IMR-90 (cell line): ENCODE results near the gene EMC9. TPM values are rescaled to one million over a fixed set of nuclear protein-coding genes. Genes with fewer than 3 reads are reported as not detected.

Experiments
- ATAC-seq: fragments of 200-7000 bp; cut with Tn5 transposase; 2 replicates; pipeline ENCODE4 v1.9.1; 2020; ENCODE audit warnings: low read depth, mild to moderate bottlenecking, moderate library complexity
- BruUV-seq: library from RNA; stranded (reverse); fragments of 400-500 nt; replicated peaks from 2 replicates; lab custom pipeline; 2021; lab: Mats Ljungman, UMichigan
- CTCF ChIA-PET: fragments of 300-600 bp; formaldehyde crosslinking; extraction: SDS; loops from one replicate; lab custom pipeline; 2021; ENCODE audit warnings: antibody characterized with exemption; lab: Yijun Ruan, JAX
- POLR2A ChIA-PET: fragments of 300-600 bp; sonication (Branson Sonifier 250); formaldehyde crosslinking; loops from one replicate; lab custom pipeline; 2022; ENCODE audit warnings: antibody characterized with exemption; ENCODE audit not compliant: unreplicated experiment; lab: Charles Lee
- DNase-seq: peaks from one replicate; pipeline ENCODE4 v3.0.0; 2013
- H2AFZ ChIP-seq: replicated peaks from 2 replicates; pipeline ENCODE3; 2013; ENCODE audit warnings: low read length, mild to moderate bottlenecking; ENCODE audit not compliant: poor library complexity
- H2AK5ac ChIP-seq: 2 replicates; pipeline ENCODE4 v1.6.1; 2013; ENCODE audit warnings: low read depth, low read length, inconsistent platforms
- H2AK9ac ChIP-seq: replicated peaks from 2 replicates; pipeline ENCODE3; 2013; ENCODE audit warnings: mild to moderate bottlenecking, low read depth, low read length, moderate library complexity; ENCODE audit not compliant: poor library complexity
- H2BK120ac ChIP-seq: 2 replicates; pipeline ENCODE4 v1.6.1; 2013; ENCODE audit warnings: low read depth, low read length, inconsistent platforms
- H2BK15ac ChIP-seq: 3 replicates; pipeline ENCODE4 v1.6.1; 2013; ENCODE audit warnings: low read depth, low read length, inconsistent platforms
- H2BK20ac ChIP-seq: 2 replicates; pipeline ENCODE4 v1.6.1; 2013; ENCODE audit warnings: low read depth, mild to moderate bottlenecking, inconsistent platforms, low read length, moderate library complexity
- H2BK5ac ChIP-seq: 2 replicates; pipeline ENCODE4 v1.6.1; 2013; ENCODE audit warnings: mild to moderate bottlenecking, low read depth, low read length, inconsistent platforms; ENCODE audit not compliant: poor library complexity, severe bottlenecking
- H3K14ac ChIP-seq: replicated peaks from 2 replicates; pipeline ENCODE4 v1.6.1; 2013; ENCODE audit warnings: low read depth, low read length, inconsistent platforms
- H3K18ac ChIP-seq: 2 replicates; pipeline ENCODE4 v1.6.1; 2013; ENCODE audit warnings: low read depth, low read length, control low read depth
- H3K23ac ChIP-seq: 2 replicates; pipeline ENCODE4 v1.6.1; 2013; ENCODE audit warnings: low read depth, low read length, inconsistent platforms
- H3K27ac ChIP-seq: 2 replicates; pipeline ENCODE4 v1.5.1; 2013; ENCODE audit warnings: mild to moderate bottlenecking, control low read depth, low read length; ENCODE audit not compliant: insufficient read depth
- H3K27me3 ChIP-seq: 2 replicates; pipeline ENCODE4 v1.6.1; 2013; ENCODE audit warnings: low read length; ENCODE audit not compliant: control insufficient read depth, insufficient read depth
- H3K36me3 ChIP-seq: 2 replicates; pipeline ENCODE4 v1.6.1; 2013; ENCODE audit warnings: low read length, mixed read lengths; ENCODE audit not compliant: control insufficient read depth, insufficient read depth
- H3K4ac ChIP-seq: 2 replicates; pipeline ENCODE4 v1.6.1; 2013; ENCODE audit warnings: low read depth, low read length, inconsistent platforms
- H3K4me1 ChIP-seq: 2 replicates; pipeline ENCODE4 v1.6.1; 2013; ENCODE audit warnings: low read length, mixed read lengths; ENCODE audit not compliant: control insufficient read depth, insufficient read depth
- H3K4me2 ChIP-seq: 2 replicates; pipeline ENCODE4 v1.6.1; 2013; ENCODE audit warnings: low read depth, mild to moderate bottlenecking, control low read depth, low read length, moderate library complexity
- H3K4me3 ChIP-seq: 2 replicates; pipeline ENCODE4 v1.5.1; 2013; ENCODE audit warnings: low read depth, mild to moderate bottlenecking, control low read depth, low read length, moderate library complexity; ENCODE audit not compliant: insufficient read depth
- H3K56ac ChIP-seq: 2 replicates; pipeline ENCODE4 v1.6.1; 2013; ENCODE audit warnings: low read length, inconsistent platforms; ENCODE audit not compliant: insufficient read depth; ENCODE audit errors: extremely low read depth
- H3K79me1 ChIP-seq, 2 experiments: 2 replicates each; pipeline ENCODE4 v1.6.1; 2013; ENCODE audit warnings: low read length in 2 of 2, inconsistent platforms in 1 of 2, low read depth in 1 of 2
- H3K9ac ChIP-seq: 2 replicates; pipeline ENCODE4 v1.6.1; 2013; ENCODE audit warnings: low read depth, low read length, control low read depth
- H3K9me1 ChIP-seq: 2 replicates; pipeline ENCODE4 v1.6.1; 2013; ENCODE audit warnings: low read length, inconsistent platforms; ENCODE audit not compliant: insufficient read depth
- H3K9me3 ChIP-seq: 2 replicates; pipeline ENCODE4 v1.6.1; 2013; ENCODE audit warnings: low read length; ENCODE audit not compliant: control insufficient read depth, insufficient read depth
- H4K20me1 ChIP-seq: 2 replicates; pipeline ENCODE4 v1.6.1; 2013; ENCODE audit warnings: low read length, inconsistent platforms; ENCODE audit not compliant: insufficient read depth
- H4K5ac ChIP-seq: 2 replicates; pipeline ENCODE4 v1.6.1; 2013; ENCODE audit warnings: mild to moderate bottlenecking, low read depth, low read length, control low read depth
- H4K8ac ChIP-seq, 2 experiments: 2 replicates each; pipeline ENCODE4 v1.6.1; 2013; ENCODE audit warnings: low read depth in 2 of 2, low read length in 2 of 2, control low read depth in 1 of 2, inconsistent platforms in 1 of 2
- H4K91ac ChIP-seq: 2 replicates; pipeline ENCODE4 v1.6.1; 2013; ENCODE audit warnings: low read depth, low read length, inconsistent platforms; ENCODE audit not compliant: insufficient read depth
- BHLHE40 ChIP-seq: fragments of 150-350 bp; IDR thresholded peaks from 2 replicates; pipeline ENCODE4 v1.6.1; 2016; ENCODE audit warnings: mild to moderate bottlenecking, low read depth, low read length
- CEBPB ChIP-seq: IDR thresholded peaks from 2 replicates; pipeline ENCODE4 v1.6.1; 2012; ENCODE audit warnings: low read depth, low read length, improper control_type of control experiment
- CHD1 ChIP-seq: IDR thresholded peaks from 2 replicates; pipeline ENCODE4 v1.6.1; 2012; ENCODE audit warnings: low read depth, low read length, improper control_type of control experiment
- FOS ChIP-seq: fragments of 150-350 bp; IDR thresholded peaks from 2 replicates; pipeline ENCODE4 v1.6.1; 2016; ENCODE audit warnings: low read depth, low read length
- MAFK ChIP-seq: IDR thresholded peaks from 2 replicates; pipeline ENCODE4 v1.6.1; 2012; ENCODE audit warnings: low read depth, low read length, improper control_type of control experiment
- MAZ ChIP-seq: IDR thresholded peaks from 2 replicates; pipeline ENCODE4 v1.6.1; 2012; ENCODE audit warnings: low read depth, mild to moderate bottlenecking, low read length, improper control_type of control experiment, moderate library complexity, borderline replicate concordance
- MXI1 ChIP-seq: IDR thresholded peaks from 2 replicates; pipeline ENCODE4 v1.6.1; 2012; ENCODE audit warnings: low read depth, mild to moderate bottlenecking, low read length, moderate library complexity, borderline replicate concordance
- POLR2A ChIP-seq: IDR thresholded peaks from 2 replicates; pipeline ENCODE4 v1.6.1; 2012; ENCODE audit warnings: mild to moderate bottlenecking, low read depth, low read length
- RAD21 ChIP-seq: IDR thresholded peaks from 2 replicates; pipeline ENCODE4 v1.6.1; 2012; ENCODE audit warnings: low read length, improper control_type of control experiment
- RCOR1 ChIP-seq: IDR thresholded peaks from 2 replicates; pipeline ENCODE4 v1.6.1; 2012; ENCODE audit warnings: mild to moderate bottlenecking, low read length, improper control_type of control experiment; ENCODE audit not compliant: insufficient replicate concordance
- RFX5 ChIP-seq: IDR thresholded peaks from 2 replicates; pipeline ENCODE4 v1.8.0; 2012; ENCODE audit warnings: low read depth, mild to moderate bottlenecking, low read length, moderate library complexity
- SMC3 ChIP-seq: fragments of 150-350 bp; IDR thresholded peaks from 2 replicates; pipeline ENCODE4 v1.6.1; 2016; ENCODE audit warnings: low read depth, mild to moderate bottlenecking, antibody characterized with exemption, low read length, moderate library complexity
- WGBS, 2 experiments: methylation state at CpG; one replicate each; pipeline versions ENCODE4 v1.1.5 to v1.1.7; 2013; ENCODE audit warnings: missing lambda C conversion rate in 2 of 2; ENCODE audit not compliant: insufficient read length in 1 of 2; ENCODE audit errors: extremely low coverage in 2 of 2; 5-methylcytosine and 5-hydroxymethylcytosine counted together
- dilution Hi-C: fragments of 300-500 bp; cut with HindIII; formaldehyde crosslinking; loops from one replicate; pipeline ENCODE4 v1.14.3; 2018; ENCODE audit warnings: low sequenced_read_pairs; ENCODE audit not compliant: unreplicated experiment
- in situ Hi-C: fragments of 300-500 bp; cut with MboI; formaldehyde crosslinking; loops from 3 replicates; pipeline ENCODE4 v1.14.3; 2019; ENCODE audit warnings: low sequenced_read_pairs, inconsistent platforms, mixed read lengths
- intact Hi-C: fragments of 100-400 bp; cut with micrococcal nuclease; formaldehyde crosslinking; loops from 2 replicates; pipeline ENCODE4 v1.10.0; 2022
- polyA plus RNA-seq, 3 experiments: library from polyadenylated mRNA; depleted of rRNA; stranded (reverse); fragments of >200 nt; gene quantifications; 2 replicates each; pipeline ENCODE4 v1.2.3, GENCODE V29; 2012; ENCODE audit warnings: low replicate concordance in 1 of 3
- total RNA-seq: library from RNA; depleted of rRNA; stranded (reverse); fragments of >200 nt; gene quantifications from 2 replicates; pipeline ENCODE4 v1.2.3, GENCODE V29; 2012
- TF ChIP-seq, protein P1 (sequence below): fragments of 150-350 bp; IDR thresholded peaks from 2 replicates; pipeline ENCODE4 v1.6.1; 2016; ENCODE audit warnings: low read depth, mild to moderate bottlenecking, low read length, moderate library complexity, borderline replicate concordance
- TF ChIP-seq, protein P2 (sequence below): fragments of 150-350 bp; IDR thresholded peaks from 2 replicates; pipeline ENCODE4 v1.6.1; 2017; ENCODE audit warnings: mild to moderate bottlenecking, antibody characterized with exemption, low read length, low read depth
- TF ChIP-seq, protein P3 (sequence below): conservative IDR thresholded peaks from 2 replicates; pipeline ENCODE4 v1.5.1; 2012; ENCODE audit warnings: mild to moderate bottlenecking, low read depth, low read length, improper control_type of control experiment

The EMC9 gene
- total and polyA plus RNA-seq, 2 of the 4 experiments (the other 2 are of a cell fraction) = 15.1 to 19.2 TPM

GRCh38 chr14:24123424-24124417 lies 17.7 kb downstream of the EMC9 start:
- Histone ChIP-seq H3K4ac (no peak overlapping the region), H4K8ac (no peak overlapping the region), H2BK5ac (no peak overlapping the region), H3K4me3 (no peak overlapping the region), H3K9me1 (no peaks in the 10 kb centered on the region), H3K4me1 (no peaks in the 10 kb centered on the region), H3K36me3 (peaks cover 31% of the 10 kb centered on the region), H3K23ac (no peak overlapping the region), H2BK20ac (no peak overlapping the region), H4K91ac (no peak overlapping the region), H3K56ac (no peak overlapping the region), H2AK5ac (no peak overlapping the region), H3K14ac (no peak overlapping the region), H3K9me3 (no peaks in the 10 kb centered on the region), H3K18ac (no peak overlapping the region), H3K9ac (no peak overlapping the region), H3K27ac (no peak overlapping the region), H2BK120ac (no peak overlapping the region), H2AFZ (no peak overlapping the region), H3K79me1 (no peaks in the 10 kb centered on the region), H2AK9ac (no peak overlapping the region), H3K27me3 (no peaks in the 10 kb centered on the region), H2BK15ac (no peak overlapping the region), H4K5ac (no peak overlapping the region), H4K20me1 (no peaks in the 10 kb centered on the region), H3K4me2 (no peak overlapping the region)
- dilution Hi-C loops = no loop called here
- intact Hi-C loops = no loop called here
- no peak for DNase-seq
- POLR2A ChIA-PET = no interaction called here
- no TSS peak for BruUV-seq
- ATAC-seq = no peak
- WGBS, 2 experiments = no CpG with 5 or more reads among the region's 9 CpGs
- CTCF ChIA-PET = no interaction called here
- in situ Hi-C loops = no loop called here
- TF ChIP-seq MAZ (no peak), CEBPB (no peak), MXI1 (no peak), MAFK (no peak), RAD21 (no peak), FOS (no peak), RFX5 (no peak), POLR2A (no peak), SMC3 (no peak), CHD1 (no peak), BHLHE40 (no peak), RCOR1 (no peak)
- TF ChIP-seq, protein P1, sequence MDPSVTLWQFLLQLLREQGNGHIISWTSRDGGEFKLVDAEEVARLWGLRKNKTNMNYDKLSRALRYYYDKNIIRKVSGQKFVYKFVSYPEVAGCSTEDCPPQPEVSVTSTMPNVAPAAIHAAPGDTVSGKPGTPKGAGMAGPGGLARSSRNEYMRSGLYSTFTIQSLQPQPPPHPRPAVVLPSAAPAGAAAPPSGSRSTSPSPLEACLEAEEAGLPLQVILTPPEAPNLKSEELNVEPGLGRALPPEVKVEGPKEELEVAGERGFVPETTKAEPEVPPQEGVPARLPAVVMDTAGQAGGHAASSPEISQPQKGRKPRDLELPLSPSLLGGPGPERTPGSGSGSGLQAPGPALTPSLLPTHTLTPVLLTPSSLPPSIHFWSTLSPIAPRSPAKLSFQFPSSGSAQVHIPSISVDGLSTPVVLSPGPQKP = no peak
- TF ChIP-seq, protein P2, sequence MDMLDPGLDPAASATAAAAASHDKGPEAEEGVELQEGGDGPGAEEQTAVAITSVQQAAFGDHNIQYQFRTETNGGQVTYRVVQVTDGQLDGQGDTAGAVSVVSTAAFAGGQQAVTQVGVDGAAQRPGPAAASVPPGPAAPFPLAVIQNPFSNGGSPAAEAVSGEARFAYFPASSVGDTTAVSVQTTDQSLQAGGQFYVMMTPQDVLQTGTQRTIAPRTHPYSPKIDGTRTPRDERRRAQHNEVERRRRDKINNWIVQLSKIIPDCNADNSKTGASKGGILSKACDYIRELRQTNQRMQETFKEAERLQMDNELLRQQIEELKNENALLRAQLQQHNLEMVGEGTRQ = no peak
- TF ChIP-seq, protein P3, sequence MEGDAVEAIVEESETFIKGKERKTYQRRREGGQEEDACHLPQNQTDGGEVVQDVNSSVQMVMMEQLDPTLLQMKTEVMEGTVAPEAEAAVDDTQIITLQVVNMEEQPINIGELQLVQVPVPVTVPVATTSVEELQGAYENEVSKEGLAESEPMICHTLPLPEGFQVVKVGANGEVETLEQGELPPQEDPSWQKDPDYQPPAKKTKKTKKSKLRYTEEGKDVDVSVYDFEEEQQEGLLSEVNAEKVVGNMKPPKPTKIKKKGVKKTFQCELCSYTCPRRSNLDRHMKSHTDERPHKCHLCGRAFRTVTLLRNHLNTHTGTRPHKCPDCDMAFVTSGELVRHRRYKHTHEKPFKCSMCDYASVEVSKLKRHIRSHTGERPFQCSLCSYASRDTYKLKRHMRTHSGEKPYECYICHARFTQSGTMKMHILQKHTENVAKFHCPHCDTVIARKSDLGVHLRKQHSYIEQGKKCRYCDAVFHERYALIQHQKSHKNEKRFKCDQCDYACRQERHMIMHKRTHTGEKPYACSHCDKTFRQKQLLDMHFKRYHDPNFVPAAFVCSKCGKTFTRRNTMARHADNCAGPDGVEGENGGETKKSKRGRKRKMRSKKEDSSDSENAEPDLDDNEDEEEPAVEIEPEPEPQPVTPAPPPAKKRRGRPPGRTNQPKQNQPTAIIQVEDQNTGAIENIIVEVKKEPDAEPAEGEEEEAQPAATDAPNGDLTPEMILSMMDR = no peak
